ENCODE data around the gene TUNAR.

TUNAR gene

DNA sequence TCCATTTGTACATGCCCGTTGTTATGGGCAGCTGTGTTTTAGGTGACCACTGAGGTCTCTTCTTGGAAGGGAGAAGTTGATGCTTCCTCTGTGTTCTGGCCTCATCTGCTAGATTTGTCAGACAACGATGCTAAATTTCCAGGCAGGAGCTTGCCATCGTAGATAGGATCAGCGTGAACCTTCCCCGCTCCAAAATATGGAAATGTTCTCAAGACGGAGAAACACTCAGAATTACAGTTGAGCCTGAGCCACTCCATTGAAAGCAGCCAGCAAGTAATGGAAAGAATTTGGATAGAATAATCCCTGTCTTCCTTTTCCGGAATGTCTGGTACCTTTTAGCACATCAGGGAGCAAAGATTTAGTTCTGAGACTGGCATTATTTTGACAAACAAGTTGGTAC, 34.8 kb downstream of the TUNAR start:
- H3K9ac ChIP-seq (ENCODE audit: low read depth, low read length, poor library complexity, severe bottlenecking), result no peak overlapping the region
- no peaks in the 10 kb centered on the region for H3K4me1 ChIP-seq (ENCODE audit: insufficient read depth, low read length, poor library complexity, severe bottlenecking)
- no peak overlapping the region for H3K4me3 ChIP-seq (ENCODE audit: low read length, poor library complexity, severe bottlenecking)
- no peaks in the 10 kb centered on the region for H3K9me3 ChIP-seq (ENCODE audit: insufficient read depth, low read depth, low read length)
- no peaks in the 10 kb centered on the region for H3K27me3 ChIP-seq (ENCODE audit: insufficient read depth, low read length, poor library complexity, severe bottlenecking)
- H3K79me2 ChIP-seq (ENCODE audit: insufficient read depth, low read length), result no peaks in the 10 kb centered on the region
- no peak for TF ChIP-seq EZH2phosphoT487 (IDR thresholded peaks at IDR 0.05; ENCODE audit: borderline replicate concordance)
- TF ChIP-seq, protein P1, sequence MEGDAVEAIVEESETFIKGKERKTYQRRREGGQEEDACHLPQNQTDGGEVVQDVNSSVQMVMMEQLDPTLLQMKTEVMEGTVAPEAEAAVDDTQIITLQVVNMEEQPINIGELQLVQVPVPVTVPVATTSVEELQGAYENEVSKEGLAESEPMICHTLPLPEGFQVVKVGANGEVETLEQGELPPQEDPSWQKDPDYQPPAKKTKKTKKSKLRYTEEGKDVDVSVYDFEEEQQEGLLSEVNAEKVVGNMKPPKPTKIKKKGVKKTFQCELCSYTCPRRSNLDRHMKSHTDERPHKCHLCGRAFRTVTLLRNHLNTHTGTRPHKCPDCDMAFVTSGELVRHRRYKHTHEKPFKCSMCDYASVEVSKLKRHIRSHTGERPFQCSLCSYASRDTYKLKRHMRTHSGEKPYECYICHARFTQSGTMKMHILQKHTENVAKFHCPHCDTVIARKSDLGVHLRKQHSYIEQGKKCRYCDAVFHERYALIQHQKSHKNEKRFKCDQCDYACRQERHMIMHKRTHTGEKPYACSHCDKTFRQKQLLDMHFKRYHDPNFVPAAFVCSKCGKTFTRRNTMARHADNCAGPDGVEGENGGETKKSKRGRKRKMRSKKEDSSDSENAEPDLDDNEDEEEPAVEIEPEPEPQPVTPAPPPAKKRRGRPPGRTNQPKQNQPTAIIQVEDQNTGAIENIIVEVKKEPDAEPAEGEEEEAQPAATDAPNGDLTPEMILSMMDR (conservative IDR thresholded peaks at IDR 0.05; ENCODE audit: low read length), result no peak
- H2AFZ ChIP-seq (ENCODE audit: low read length), result no peak overlapping the region
- no peaks in the 10 kb centered on the region for H3K36me3 ChIP-seq (ENCODE audit: insufficient read depth, low read length)
- no peak overlapping the region for H3K4me2 ChIP-seq (ENCODE audit: low read depth, low read length, poor library complexity, severe bottlenecking)
- H3K9me2 ChIP-seq (replicated peaks; ENCODE audit: low read depth, low read length), result no peaks in the 10 kb centered on the region
- H4K20me1 ChIP-seq (ENCODE audit: insufficient read depth, low read length, poor library complexity, severe bottlenecking), result no peaks in the 10 kb centered on the region
- no peaks in the 10 kb centered on the region for H3F3A ChIP-seq (ENCODE audit: low read depth)

DNA sequence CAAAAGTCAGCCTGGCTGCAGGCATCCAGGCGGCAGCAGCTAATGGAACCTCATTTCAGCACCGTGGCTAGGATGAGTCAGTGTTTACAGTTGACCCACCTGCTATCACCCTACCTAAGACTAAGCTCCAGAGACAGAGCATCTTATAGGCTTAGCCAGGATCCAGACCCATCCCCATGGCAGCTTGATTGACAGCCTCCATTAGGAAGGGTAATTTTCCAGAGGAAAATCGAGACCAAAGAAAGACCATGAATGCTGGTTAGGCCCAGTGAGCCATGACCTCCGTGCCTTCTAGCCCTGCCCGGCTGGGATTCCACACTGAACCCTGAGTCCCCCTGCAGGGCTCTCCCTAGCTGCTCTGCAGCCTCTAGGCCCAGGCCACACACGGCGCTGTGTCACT, 38.7 kb downstream of the TUNAR start:
- Histone ChIP-seq H3K4me3 (ENCODE audit: low read length, poor library complexity, severe bottlenecking) (no peak overlapping the region), H3K9me3 (ENCODE audit: insufficient read depth, low read depth, low read length) (no peaks in the 10 kb centered on the region), H3K79me2 (ENCODE audit: insufficient read depth, low read length) (no peaks in the 10 kb centered on the region), H3K27me3 (ENCODE audit: insufficient read depth, low read length, poor library complexity, severe bottlenecking) (no peaks in the 10 kb centered on the region), H3K36me3 (ENCODE audit: insufficient read depth, low read length) (no peaks in the 10 kb centered on the region), H3K4me2 (ENCODE audit: low read depth, low read length, poor library complexity, severe bottlenecking) (no peak overlapping the region), H2AFZ (ENCODE audit: low read length) (no peak overlapping the region), H3K4me1 (ENCODE audit: insufficient read depth, low read length, poor library complexity, severe bottlenecking) (no peaks in the 10 kb centered on the region), H3K9ac (ENCODE audit: low read depth, low read length, poor library complexity, severe bottlenecking) (no peak overlapping the region), H3F3A (ENCODE audit: low read depth) (no peaks in the 10 kb centered on the region), H4K20me1 (ENCODE audit: insufficient read depth, low read length, poor library complexity, severe bottlenecking) (no peaks in the 10 kb centered on the region), H3K9me2 (replicated peaks; ENCODE audit: low read depth, low read length) (no peaks in the 10 kb centered on the region)
- TF ChIP-seq, protein P1 (conservative IDR thresholded peaks at IDR 0.05; ENCODE audit: low read length), result no peak
- no peak for TF ChIP-seq EZH2phosphoT487 (IDR thresholded peaks at IDR 0.05; ENCODE audit: borderline replicate concordance)

DNA sequence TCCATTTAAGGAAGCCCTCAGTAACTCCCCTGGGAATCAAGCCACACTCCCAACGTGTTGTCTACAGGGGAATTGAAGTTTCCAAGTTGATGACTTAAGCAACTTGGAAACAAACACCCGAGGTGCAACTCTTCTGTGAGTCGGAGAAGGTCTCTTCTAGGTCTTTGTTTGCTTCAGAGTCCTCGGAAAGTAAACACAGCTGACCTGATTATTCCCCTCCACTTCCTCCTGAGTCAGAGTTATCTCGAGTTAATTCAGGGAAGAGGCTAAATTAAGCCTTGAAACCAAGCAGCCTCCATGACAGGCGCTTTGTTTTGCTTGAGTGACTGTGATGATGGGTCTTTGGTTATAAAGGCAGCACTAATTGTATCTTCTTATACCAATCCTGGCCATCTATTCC, 41.8 kb downstream of the TUNAR start:
- Histone ChIP-seq H3K27me3 (ENCODE audit: insufficient read depth, low read length, poor library complexity, severe bottlenecking) (no peaks in the 10 kb centered on the region), H3K4me1 (ENCODE audit: insufficient read depth, low read length, poor library complexity, severe bottlenecking) (no peaks in the 10 kb centered on the region), H4K20me1 (ENCODE audit: insufficient read depth, low read length, poor library complexity, severe bottlenecking) (no peaks in the 10 kb centered on the region), H3K4me3 (ENCODE audit: low read length, poor library complexity, severe bottlenecking) (no peak overlapping the region), H3K9me3 (ENCODE audit: insufficient read depth, low read depth, low read length) (no peaks in the 10 kb centered on the region), H3K36me3 (ENCODE audit: insufficient read depth, low read length) (no peaks in the 10 kb centered on the region), H3F3A (ENCODE audit: low read depth) (no peaks in the 10 kb centered on the region), H3K4me2 (ENCODE audit: low read depth, low read length, poor library complexity, severe bottlenecking) (no peak overlapping the region), H3K79me2 (ENCODE audit: insufficient read depth, low read length) (no peaks in the 10 kb centered on the region), H3K9me2 (replicated peaks; ENCODE audit: low read depth, low read length) (no peaks in the 10 kb centered on the region), H2AFZ (ENCODE audit: low read length) (no peak overlapping the region), H3K9ac (ENCODE audit: low read depth, low read length, poor library complexity, severe bottlenecking) (no peak overlapping the region)
- TF ChIP-seq, protein P1 (conservative IDR thresholded peaks at IDR 0.05; ENCODE audit: low read length), result no peak
- TF ChIP-seq EZH2phosphoT487 (IDR thresholded peaks at IDR 0.05; ENCODE audit: borderline replicate concordance), result no peak

All from Loucy (cell line).